ENCODE data around the gene PAK6. TPM values are rescaled to one million over a fixed set of nuclear protein-coding genes. Genes with fewer than 3 reads are reported as not detected.

The PAK6 gene
- total RNA-seq, 1 donor from 2014 or later, result 0.40 TPM

- no peak for DNase-seq
- no peak overlapping the region for H3K4me3 Mint-ChIP-seq
- intact Hi-C loops (cut with micrococcal nuclease), result no loop called here
Measured at GRCh38 chr15:40258544-40258943, 19.7 kb downstream of the PAK6 start.

DNA sequence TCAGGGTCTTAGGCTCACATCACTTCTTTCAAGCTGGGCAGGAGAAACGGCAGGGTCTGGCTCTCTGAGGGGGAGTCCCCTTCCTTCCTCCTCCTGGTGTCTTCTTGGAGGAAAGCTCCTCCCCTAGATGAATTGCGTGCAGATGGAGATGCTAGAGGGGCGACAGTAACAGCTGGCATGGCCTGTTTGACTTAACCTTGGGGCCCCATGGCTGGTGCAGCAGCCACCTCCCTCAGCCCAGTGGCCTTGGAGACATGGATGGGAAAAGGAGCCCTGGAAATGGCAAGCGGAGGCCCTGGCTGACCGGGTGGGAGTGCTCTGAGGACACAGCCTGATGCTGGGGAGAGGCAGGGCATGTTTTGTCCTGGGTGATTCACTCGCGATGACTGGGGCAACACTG, 20.2 kb downstream of the PAK6 start:
- no peak overlapping the region for H3K27ac Mint-ChIP-seq
- H3K9me3 Mint-ChIP-seq, result no peaks in the 10 kb centered on the region
- H3K36me3 Mint-ChIP-seq (ENCODE audit: low read depth), result no peaks in the 10 kb centered on the region
- ATAC-seq (ENCODE audit: low read depth), result no peak
- H3K4me3 Mint-ChIP-seq, result no peak overlapping the region
- ChIA-PET CTCF (interaction anchor here (0.8 to 2.2 kb wide), 2 partner anchors 15 to 20 kb away, joined by 3 to 6 read pairs; no protein-coding TSS in a partner anchor), POLR2A (no interaction called here)
- H3K4me1 Mint-ChIP-seq, result no peaks in the 10 kb centered on the region
- TF ChIP-seq CTCF (IDR thresholded peaks at IDR 0.05), result no peak
- intact Hi-C loops (cut with micrococcal nuclease), result no loop called here
- DNase-seq, result no peak
- peaks cover 1% of the 10 kb centered on the region for H3K27me3 Mint-ChIP-seq

More at GRCh38 chr15:40258544-40258943, 19.7 kb downstream of the PAK6 start:
- no peak overlapping the region for H3K27ac Mint-ChIP-seq
- TF ChIP-seq CTCF (IDR thresholded peaks at IDR 0.05), result no peak
- peaks cover 6% of the 10 kb centered on the region for H3K27me3 Mint-ChIP-seq
- no peaks in the 10 kb centered on the region for H3K9me3 Mint-ChIP-seq
- H3K36me3 Mint-ChIP-seq (ENCODE audit: low read depth), result no peaks in the 10 kb centered on the region
- CTCF ChIA-PET, result interaction anchor here (0.8 to 2.2 kb wide), 2 partner anchors 16 to 21 kb away, joined by 3 to 6 read pairs; no protein-coding TSS in a partner anchor
- H3K4me1 Mint-ChIP-seq, result no peaks in the 10 kb centered on the region
- ATAC-seq (ENCODE audit: low read depth), result no peak
- POLR2A ChIA-PET, result interaction anchor here (1.0 kb wide), 1 partner anchor 18 kb away, joined by 3 read pairs; no protein-coding TSS in a partner anchor

DNA sequence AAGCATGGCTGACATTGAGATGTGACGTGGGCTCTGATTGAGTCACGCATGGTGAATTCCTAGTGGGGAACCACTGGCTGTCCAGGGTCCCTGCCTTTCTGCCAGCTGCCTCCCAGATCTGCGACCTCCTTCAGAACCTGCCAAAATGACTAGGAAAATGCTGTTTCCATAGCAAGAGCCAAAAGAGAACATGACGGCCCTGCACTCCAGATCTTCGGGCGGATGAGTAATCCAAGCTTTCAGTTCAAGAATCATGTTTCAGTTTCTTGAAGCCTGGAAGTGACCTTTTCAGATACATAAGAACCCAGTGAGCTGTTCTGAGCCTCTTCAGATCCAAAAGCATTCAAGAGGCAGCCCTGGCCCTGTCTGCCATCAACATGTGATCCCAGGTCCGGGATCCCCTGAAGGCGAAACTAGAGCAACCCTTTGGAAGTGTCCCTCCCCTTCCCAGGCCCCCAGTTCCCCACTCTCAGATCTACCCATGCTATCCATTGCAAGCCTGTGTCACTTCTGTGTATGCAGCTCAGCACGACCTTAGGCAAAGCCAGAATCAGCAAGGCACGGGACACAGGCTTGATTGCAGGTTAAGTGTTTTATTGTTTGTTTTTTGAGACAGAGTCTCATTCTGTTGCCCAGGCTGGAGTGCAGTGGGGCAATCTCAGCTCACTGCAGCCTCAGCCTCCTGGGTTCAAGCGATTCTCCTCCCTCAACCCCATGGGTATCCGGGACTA, 24.3 kb downstream of the PAK6 start:
- POLR2A ChIA-PET, result no interaction called here
- DNase-seq (no peak), ATAC-seq (ENCODE audit: low read depth) (no peak)
- TF ChIP-seq CTCF (IDR thresholded peaks at IDR 0.05), result no peak
- H3K4me3 Mint-ChIP-seq, result no peak overlapping the region
- no peaks in the 10 kb centered on the region for H3K9me3 Mint-ChIP-seq
- intact Hi-C loops (cut with micrococcal nuclease), result no loop called here
- H3K36me3 Mint-ChIP-seq (ENCODE audit: low read depth), result no peaks in the 10 kb centered on the region
- no peaks in the 10 kb centered on the region for H3K27me3 Mint-ChIP-seq
- H3K27ac Mint-ChIP-seq, result no peak overlapping the region
- CTCF ChIA-PET, result interaction anchor here (0.5 to 3.6 kb wide), 5 partner anchors 11 to 75 kb away, joined by 3 to 18 read pairs (median 3); no protein-coding TSS in a partner anchor
- H3K4me1 Mint-ChIP-seq, result no peaks in the 10 kb centered on the region

- H3K9me3 Mint-ChIP-seq, result no peaks in the 10 kb centered on the region
- no peaks in the 10 kb centered on the region for H3K27me3 Mint-ChIP-seq
- no peaks in the 10 kb centered on the region for H3K4me1 Mint-ChIP-seq
- ATAC-seq (ENCODE audit: low read depth) (no peak), DNase-seq (no peak)
- no peak overlapping the region for H3K4me3 Mint-ChIP-seq
- ChIA-PET POLR2A (interaction anchor here (0.8 kb wide), 1 partner anchor 25 kb away, joined by 3 read pairs; no protein-coding TSS in a partner anchor), CTCF (interaction anchor here (1.0 to 3.6 kb wide), 2 partner anchors 9 to 47 kb away, joined by 3 to 18 read pairs; no protein-coding TSS in a partner anchor)
- intact Hi-C loops (cut with micrococcal nuclease), result no loop called here
- TF ChIP-seq CTCF (IDR thresholded peaks at IDR 0.05), result no peak
- no peaks in the 10 kb centered on the region for H3K36me3 Mint-ChIP-seq (ENCODE audit: low read depth)
- no peak overlapping the region for H3K27ac Mint-ChIP-seq
Measured at GRCh38 chr15:40264321-40265153, 25.7 kb downstream of the PAK6 start.

DNA sequence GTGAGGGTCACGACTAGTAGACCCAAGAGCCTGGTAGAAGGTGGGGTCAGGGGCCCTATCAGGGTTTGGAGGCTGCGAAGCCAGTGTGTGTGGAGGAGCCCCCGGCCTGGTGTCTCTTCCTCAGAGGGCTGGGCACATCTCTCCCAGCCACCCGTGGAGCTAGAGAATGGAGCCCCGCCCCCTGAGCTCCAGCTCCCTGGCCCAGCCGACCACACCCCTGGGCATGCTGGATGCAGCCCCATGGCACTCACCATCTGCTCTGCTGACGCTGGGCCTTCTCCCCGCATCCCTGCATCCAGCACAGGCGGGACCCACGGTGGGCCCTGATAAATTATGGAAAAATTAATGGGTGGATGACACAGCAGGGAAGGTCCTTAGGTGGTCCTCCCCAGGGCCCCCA, 26.5 kb downstream of the PAK6 start:
- H3K27me3 Mint-ChIP-seq, result no peaks in the 10 kb centered on the region
- no peak overlapping the region for H3K4me3 Mint-ChIP-seq
- intact Hi-C loops (cut with micrococcal nuclease), result no loop called here
- ChIA-PET CTCF (interaction anchor here (3.6 kb wide), 1 partner anchor 9 kb away, joined by 18 read pairs; no protein-coding TSS in a partner anchor), POLR2A (no interaction called here)
- no peaks in the 10 kb centered on the region for H3K36me3 Mint-ChIP-seq (ENCODE audit: low read depth)
- DNase-seq (no peak), ATAC-seq (ENCODE audit: low read depth) (no peak)
- no peaks in the 10 kb centered on the region for H3K4me1 Mint-ChIP-seq
- H3K9me3 Mint-ChIP-seq, result no peaks in the 10 kb centered on the region
- no peak overlapping the region for H3K27ac Mint-ChIP-seq
- no peak for TF ChIP-seq CTCF (IDR thresholded peaks at IDR 0.05)

Measured in activated B cell treated with CpG ODN at 0.5 μM for 24 hours (primary cell).